Left ventricle myocardium superior (tissue), 1 donor: ENCODE measurements around the gene ZRANB1. TPM values are rescaled to one million over a fixed set of nuclear protein-coding genes. Genes with fewer than 3 reads are reported as not detected.

ENCODE experiments used
- ATAC-seq: fragments of 200-7000 bp; cut with Tn5 transposase; one replicate; pipeline ENCODE4 v1.9.1; 2020; ENCODE audit warnings: mild to moderate bottlenecking, moderate library complexity
- DNase-seq: peaks from one replicate; pipeline ENCODE4 v3.0.0-alpha.2; 2020
- intact Hi-C: fragments of 100-400 bp; cut with micrococcal nuclease; formaldehyde crosslinking; loops from one replicate; pipeline ENCODE4 v1.11.0; 2022
- total RNA-seq: library from RNA; stranded (reverse); fragmentation: NEBNext Ultra II Directional; extraction: Animal tissue kit (Norgen Biotek cat#: 25700); gene quantifications from one replicate; pipeline ENCODE4 v1.2.1, GENCODE V29; 2021
- donor health status: DM: no; HTN: yes; CAD: no; lungs with severe emphysema.

Gene ZRANB1
- total RNA-seq, 1 donor from 2014 or later = 25.3 TPM

DNA sequence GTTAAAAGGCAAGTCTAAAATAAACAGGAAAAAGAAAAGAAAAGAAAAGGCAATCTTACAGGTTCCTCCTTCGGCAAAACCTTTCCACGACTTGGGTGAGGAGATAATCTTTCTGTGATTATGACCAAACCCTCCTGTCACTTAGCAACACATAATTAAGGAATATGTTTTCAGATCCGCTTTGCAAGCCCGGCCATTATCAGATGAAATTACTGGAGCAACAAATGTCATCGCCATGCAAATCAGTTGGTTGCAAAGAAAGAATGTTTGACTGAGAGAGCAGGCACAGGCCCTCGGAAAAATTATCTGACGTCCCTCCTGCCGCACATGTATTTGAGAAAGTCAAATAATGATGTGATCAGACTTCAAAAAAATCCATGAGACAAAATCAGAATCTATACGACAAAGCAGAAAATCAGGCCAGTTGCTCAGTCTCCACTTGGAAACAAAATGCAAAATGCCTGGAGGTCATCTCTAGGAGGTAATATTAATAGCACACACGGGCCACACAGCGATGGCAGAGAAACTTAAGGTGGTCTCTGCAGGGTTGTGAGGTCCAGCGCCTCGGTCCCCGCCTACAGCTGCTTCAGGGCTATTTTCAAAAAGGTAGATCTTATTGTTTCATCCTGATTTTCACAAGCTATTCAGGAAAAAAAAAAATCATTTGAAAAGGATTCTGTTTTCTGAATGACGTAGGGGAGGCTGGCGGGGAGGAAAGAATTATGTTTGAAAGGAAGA is 82.7 kb downstream of the ZRANB1 start:
- ATAC-seq (no peak), DNase-seq (peak; percentile 8)
- intact Hi-C loops = no loop called here

GRCh38 chr10:125025341-125025740 is 83.4 kb downstream of the ZRANB1 start:
- intact Hi-C loops = no loop called here
- DNase-seq (peak; percentile 3), ATAC-seq (no peak)

DNA sequence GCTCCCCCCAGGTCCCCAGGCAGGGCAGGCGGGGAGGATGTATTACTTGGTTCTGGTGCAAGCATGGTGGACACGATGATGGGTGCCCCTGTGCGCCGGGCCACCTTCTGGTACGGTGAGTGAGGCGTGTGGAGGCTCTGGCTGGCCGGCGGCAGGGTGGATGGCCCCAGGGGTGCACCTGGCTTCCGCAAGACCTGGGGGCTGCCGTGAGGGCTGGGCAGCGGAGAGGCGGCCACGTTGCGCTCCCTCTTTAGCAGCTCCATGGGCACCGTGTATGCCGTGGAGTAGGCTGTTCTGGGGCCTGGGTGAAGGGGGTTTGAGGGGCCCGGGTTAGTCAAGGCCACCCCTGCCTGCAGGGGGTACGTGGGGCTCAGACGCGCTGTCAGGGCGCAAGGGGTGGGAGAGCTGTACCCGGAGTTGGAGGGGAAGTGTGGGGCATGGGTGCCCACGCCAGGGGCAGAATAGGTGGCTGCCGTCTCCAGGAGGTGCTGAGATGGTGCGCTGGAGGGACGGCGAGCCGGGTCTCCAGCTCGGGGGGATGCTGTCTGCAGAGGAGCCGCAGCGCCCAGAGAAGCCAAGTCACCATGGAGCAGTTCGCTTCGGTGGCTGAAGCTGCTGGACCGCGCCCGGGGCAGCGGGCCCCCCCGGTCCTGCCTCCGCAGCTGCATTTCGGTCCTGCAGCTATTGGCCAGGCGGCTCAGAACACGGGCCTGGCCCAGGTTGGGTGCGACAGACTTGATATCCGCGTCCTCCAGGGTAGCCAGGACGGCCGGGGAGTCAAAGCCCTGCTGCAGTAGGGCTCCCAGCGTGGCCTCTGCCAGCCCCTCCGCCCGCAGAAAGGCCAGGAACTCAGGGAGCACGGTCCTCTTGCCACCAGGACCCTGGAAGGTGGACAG is 84.4 kb downstream of the ZRANB1 start:
- ATAC-seq (no peak), DNase-seq (peak; percentile 31)
- intact Hi-C loops = no loop called here

GRCh38 chr10:125026974-125027735 is 85.2 kb downstream of the ZRANB1 start:
- peak; percentile 18 for DNase-seq
- intact Hi-C loops = no loop called here
- no peak for ATAC-seq

DNA sequence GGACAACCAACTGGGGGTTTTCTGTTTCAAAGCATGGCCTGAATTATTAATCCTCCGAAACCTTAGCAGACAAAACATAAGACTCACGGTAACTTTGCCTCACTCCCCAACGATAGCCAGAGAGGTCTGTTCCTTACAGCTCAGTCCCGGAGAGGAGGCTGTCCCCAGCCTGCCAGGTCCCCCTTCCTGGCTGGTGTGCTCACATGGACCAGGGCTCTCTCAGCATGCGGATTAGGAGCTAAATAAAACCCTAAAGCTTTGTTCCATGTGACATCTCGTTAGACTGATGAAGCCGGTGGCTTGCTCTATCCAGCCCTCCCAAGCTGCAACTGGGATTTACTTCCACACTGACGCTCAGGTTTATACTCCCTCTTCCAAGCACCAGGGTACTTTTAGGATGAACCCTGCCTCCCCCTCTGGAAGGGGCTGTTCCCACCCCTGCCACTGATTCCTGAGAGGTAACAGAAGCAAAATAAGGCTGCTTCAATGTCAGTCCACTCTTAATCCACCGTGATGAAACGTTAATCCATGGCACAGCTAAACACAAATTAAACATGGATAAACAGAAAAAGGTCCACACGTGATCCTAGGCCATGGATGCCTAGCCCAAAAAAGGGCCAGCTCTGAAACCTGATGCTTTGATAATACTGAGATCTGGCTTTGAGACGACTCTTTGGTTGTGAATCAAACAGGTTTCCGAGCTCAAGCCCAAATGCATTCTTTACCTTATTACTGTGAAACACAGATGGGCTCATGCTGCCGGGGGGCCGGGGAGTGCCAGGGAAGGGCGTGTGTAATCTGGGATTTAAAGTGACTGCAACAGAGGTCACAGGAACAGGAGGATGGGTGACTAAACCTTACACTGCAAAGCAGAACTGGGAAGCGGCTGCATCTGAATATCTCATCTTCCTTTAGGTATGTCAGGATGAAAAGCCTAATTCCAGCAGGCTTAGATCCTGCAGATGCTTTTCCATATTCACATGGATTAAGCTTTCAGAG is 86.2 kb downstream of the ZRANB1 start:
- intact Hi-C loops = no loop called here
- peak; percentile 79 for ATAC-seq
- peak; percentile 58 for DNase-seq

GRCh38 chr10:125029584-125030242 is 87.8 kb downstream of the ZRANB1 start:
- no peak for ATAC-seq
- intact Hi-C loops = no loop called here
- DNase-seq = peak; percentile 2

DNA sequence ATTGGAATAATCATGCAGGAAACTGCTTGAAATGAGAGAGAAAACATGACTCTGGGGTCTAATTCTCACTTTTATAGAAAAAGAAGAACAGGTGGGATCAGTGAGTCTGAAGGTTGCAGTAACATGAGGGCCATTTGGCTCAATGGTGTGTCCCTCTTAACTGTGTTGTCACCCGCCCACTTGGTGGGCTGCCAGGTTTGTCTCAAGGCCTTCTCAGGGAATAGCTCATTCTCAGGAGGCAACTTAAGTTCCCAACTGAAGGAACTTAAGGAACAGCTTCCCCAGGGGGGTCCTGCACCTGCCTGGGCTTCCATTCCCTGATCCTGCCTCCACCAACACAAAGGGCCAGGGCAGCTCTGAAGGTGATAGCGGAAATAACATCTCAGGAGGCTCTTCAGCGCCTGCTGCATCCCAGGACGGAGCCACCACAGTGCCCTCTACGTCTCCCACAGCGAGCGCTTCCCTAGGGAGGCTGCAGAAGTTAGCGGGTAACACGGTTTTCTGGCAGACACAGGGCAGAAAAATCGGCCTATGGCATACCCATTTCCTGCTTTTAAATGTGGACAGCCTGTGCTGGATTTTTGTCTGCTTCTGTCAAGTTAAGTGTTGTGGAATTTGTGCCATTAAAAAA is 88.8 kb downstream of the ZRANB1 start:
- intact Hi-C loops = no loop called here
- no peak for ATAC-seq
- peak; percentile 58 for DNase-seq

- DNase-seq (no peak), ATAC-seq (no peak)
- intact Hi-C loops = no loop called here
Measured at GRCh38 chr10:125032474-125033020, 90.6 kb downstream of the ZRANB1 start.

- no peak for ATAC-seq
- no peak for DNase-seq
- intact Hi-C loops = no loop called here
Measured at GRCh38 chr10:125033146-125033924, 91.4 kb downstream of the ZRANB1 start.

GRCh38 chr10:125034675-125035074 is 92.8 kb downstream of the ZRANB1 start:
- DNase-seq (no peak), ATAC-seq (no peak)
- intact Hi-C loops = no loop called here

DNA sequence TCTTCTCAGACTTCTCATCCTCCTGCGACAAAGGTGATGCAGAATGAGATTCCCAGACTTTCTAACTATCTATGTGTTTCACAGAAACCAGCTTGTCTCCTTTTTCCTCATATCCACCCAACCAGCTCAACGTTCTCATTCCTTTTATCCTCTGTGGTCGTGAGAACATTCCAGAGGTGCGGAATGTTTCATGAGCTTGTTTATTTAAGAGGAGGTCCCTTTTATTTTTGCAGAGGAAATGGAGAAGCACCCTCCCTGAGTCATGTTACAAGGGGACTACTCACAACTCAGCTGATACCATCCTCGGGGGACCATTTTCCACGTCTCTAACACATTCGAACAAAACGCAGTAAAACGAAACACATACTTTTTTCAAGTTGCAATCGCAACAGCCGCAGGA is 93.2 kb downstream of the ZRANB1 start:
- DNase-seq (no peak), ATAC-seq (no peak)
- intact Hi-C loops = no loop called here

DNA sequence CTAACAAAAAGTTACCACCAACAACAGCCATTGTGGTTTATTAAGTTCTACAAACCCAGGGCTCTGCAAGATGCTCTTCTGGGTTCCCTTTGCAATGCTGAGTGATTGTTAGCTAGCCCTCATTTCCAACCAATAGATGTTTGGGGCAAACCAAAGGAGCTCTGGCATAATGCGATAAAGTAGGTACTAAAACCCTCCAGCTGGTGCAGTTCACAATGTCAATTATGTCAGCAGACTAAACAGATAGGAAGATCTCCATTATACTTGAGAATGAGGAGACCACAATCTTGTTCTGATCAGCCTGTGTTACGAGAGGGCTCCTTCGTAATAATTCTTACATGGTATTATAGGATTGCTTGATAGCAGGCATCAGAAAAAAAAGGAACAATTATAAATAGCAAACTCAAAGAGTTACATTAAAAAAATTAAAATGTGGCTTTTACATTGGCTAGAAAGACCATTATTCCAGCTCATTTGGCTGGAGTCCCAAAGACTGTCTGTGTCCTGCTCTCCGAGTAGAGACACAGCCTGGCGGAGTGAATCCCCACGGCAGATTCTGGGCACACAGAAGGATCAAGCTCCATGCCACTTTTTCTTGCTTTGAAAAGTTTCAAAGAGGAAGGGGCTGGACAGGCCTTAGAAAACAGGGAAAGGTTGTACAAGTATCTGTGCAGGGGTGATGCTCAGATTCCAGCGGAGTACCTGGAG is 93.8 kb downstream of the ZRANB1 start:
- DNase-seq (no peak), ATAC-seq (no peak)
- intact Hi-C loops = no loop called here

DNA sequence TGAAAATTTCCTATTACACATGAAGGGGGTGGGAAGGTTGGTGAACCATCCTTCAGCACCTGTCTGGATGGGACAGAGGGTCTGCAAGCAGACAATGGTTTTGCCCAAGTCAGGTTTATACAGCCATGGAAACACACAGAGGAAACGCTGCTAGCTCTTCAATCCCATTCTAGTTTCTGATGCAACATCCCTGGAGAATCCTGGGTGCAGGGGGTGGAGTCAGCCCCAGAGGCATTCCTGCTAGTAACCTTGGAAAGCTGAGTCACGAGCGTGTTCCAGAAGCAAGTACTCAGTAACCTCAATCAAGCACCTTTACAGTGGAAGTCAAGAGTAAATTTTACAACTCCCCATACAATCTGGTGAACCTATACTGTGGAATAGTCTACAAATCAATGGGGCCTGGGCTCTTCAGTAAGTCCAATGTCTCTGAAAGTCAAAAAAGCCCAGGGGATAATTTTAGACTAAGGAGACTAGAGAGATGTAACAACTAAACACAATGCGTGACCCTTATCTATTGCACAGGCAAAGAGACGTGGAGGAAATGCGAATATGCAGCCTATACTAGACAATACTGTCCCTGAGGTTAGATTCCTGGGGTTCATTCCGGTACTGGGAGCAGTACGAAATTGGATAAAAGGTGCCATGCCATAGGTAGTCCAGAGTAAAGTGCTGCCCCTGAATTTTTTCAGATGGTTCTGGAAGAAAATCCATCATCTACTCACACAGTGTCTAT is 95.4 kb downstream of the ZRANB1 start:
- intact Hi-C loops = no loop called here
- DNase-seq (no peak), ATAC-seq (peak; percentile 60)
